AG04449 (cell line): ENCODE measurements around the gene LIPK.
"Not testable (repeated sequence)": the region's sequence is repeated elsewhere in the genome, so short reads cannot be mapped to it uniquely, and the experiment has no call there.

Experiments used
- CTCF ChIA-PET: fragments of 350-600 bp; formaldehyde crosslinking; extraction: SDS; loops from one replicate; lab custom pipeline; 2021; ENCODE audit warnings: antibody characterized with exemption; lab: Yijun Ruan, JAX
- POLR2A ChIA-PET: fragments of 400-600, 350-600 bp; formaldehyde crosslinking; extraction: SDS; loops from one replicate; lab custom pipeline; 2020; ENCODE audit warnings: antibody characterized with exemption, inconsistent platforms; lab: Yijun Ruan, JAX
- DNase-seq: peaks from one replicate; pipeline ENCODE4 v3.0.0-alpha.2; 2010; ENCODE audit warnings: low read depth, low spot score
- H3K4me3 ChIP-seq: 2 replicates; pipeline ENCODE4 v1.5.1; 2011; ENCODE audit warnings: low read depth, mild to moderate bottlenecking, control low read depth, low read length
- CTCF ChIP-seq: IDR thresholded peaks from one replicate; pipeline ENCODE4 v1.5.1; 2011; ENCODE audit warnings: mild to moderate bottlenecking, moderate library complexity, low read length, control low read depth, inconsistent platforms; ENCODE audit not compliant: insufficient read depth; ENCODE audit errors: missing control alignments

LIPK gene

GRCh38 chr10:88707429-88708155 lies 1.5 kb downstream of the LIPK start:
- no peak for DNase-seq
- TF ChIP-seq CTCF = no peak
- H3K4me3 ChIP-seq = no peak overlapping the region
- CTCF ChIA-PET = interaction anchor here (1.1 kb wide), 1 partner anchor 103 kb away, joined by 3 read pairs; no protein-coding TSS in a partner anchor
- POLR2A ChIA-PET = no interaction called here

- H3K4me3 ChIP-seq, DNase-seq, POLR2A ChIA-PET: not testable (repeated sequence)
- CTCF ChIA-PET = interaction anchor here (1.0 kb wide), 1 partner anchor 22 kb away, joined by 3 read pairs; no protein-coding TSS in a partner anchor
These were observed 3.3 kb downstream of the LIPK start for GRCh38 chr10:88709361-88709760.

GRCh38 chr10:88715517-88715916 lies 9.5 kb downstream of the LIPK start:
- ChIA-PET CTCF (no interaction called here), POLR2A (no interaction called here)
- H3K4me3 ChIP-seq = no peak overlapping the region
- TF ChIP-seq CTCF = no peak
- DNase-seq = no peak

- CTCF ChIA-PET = no interaction called here
- no peak for DNase-seq
- no peak overlapping the region for H3K4me3 ChIP-seq
- POLR2A ChIA-PET = no interaction called here
- TF ChIP-seq CTCF = no peak
These were observed 15.3 kb downstream of the LIPK start for GRCh38 chr10:88721392-88721791.

GRCh38 chr10:88725798-88726197 lies 19.7 kb downstream of the LIPK start:
- no peak for DNase-seq
- POLR2A ChIA-PET = no interaction called here
- no peak for TF ChIP-seq CTCF
- no peak overlapping the region for H3K4me3 ChIP-seq
- CTCF ChIA-PET = no interaction called here

- ChIA-PET CTCF (interaction anchor here (0.6 to 2.8 kb wide), 7 partner anchors 9 to 34 kb away, joined by 3 to 9 read pairs (median 4); no protein-coding TSS in a partner anchor), POLR2A (interaction anchor here (0.8 kb wide), 1 partner anchor 117 kb away, joined by 3 read pairs; no protein-coding TSS in a partner anchor)
- no peak for TF ChIP-seq CTCF
- H3K4me3 ChIP-seq = no peak overlapping the region
- DNase-seq = no peak
These were observed 22.2 kb downstream of the LIPK start for GRCh38 chr10:88728107-88728763.

- ChIA-PET POLR2A (no interaction called here), CTCF (no interaction called here)
- no peak for TF ChIP-seq CTCF
- no peak for DNase-seq
- no peak overlapping the region for H3K4me3 ChIP-seq
These were observed 24.8 kb downstream of the LIPK start for GRCh38 chr10:88730864-88731263.
